Spleen (tissue), 11 donors: ENCODE measurements around the gene HDX. TPM values are rescaled to one million over a fixed set of nuclear protein-coding genes. Genes with fewer than 3 reads are reported as not detected.
"Not testable (repeated sequence)": the region's sequence is repeated elsewhere in the genome, so short reads cannot be mapped to it uniquely, and the experiment has no call there.

Source experiments
- DNase-seq: peaks from one replicate; pipeline ENCODE4 v3.0.0-alpha.2; 2020
- H3K27ac ChIP-seq, 8 donors: fragments of 200-600 bp; sonication (generic) in 7 of 8; 1 replicate in 4 of 8; 2 replicates in 4 of 8; pipeline versions ENCODE4 v1.5.0 to v1.8.0; 2016 to 2021; ENCODE audit warnings: inconsistent platforms in 4 of 8, mild to moderate bottlenecking in 4 of 8, moderate library complexity in 1 of 8
- H3K27me3 ChIP-seq, 7 donors: fragments of 200-600 bp; sonication (generic) in 6 of 7; replicated peaks in 1 of 7; 1 replicate in 4 of 7; 2 replicates in 3 of 7; pipeline versions ENCODE4 v1.5.0 to v1.8.0; 2016 to 2021; ENCODE audit warnings: inconsistent platforms in 3 of 7, mild to moderate bottlenecking in 1 of 7
- H3K36me3 ChIP-seq, 6 donors: fragments of 200-600 bp; sonication (generic) in 5 of 6; 1 replicate in 4 of 6; 2 replicates in 2 of 6; pipeline versions ENCODE4 v1.5.0 to v1.8.0; 2016 to 2021; ENCODE audit warnings: inconsistent platforms in 2 of 6
- H3K4me1 ChIP-seq, 6 donors: fragments of 200-600 bp; sonication (generic) in 5 of 6; 1 replicate in 3 of 6; 2 replicates in 3 of 6; pipeline versions ENCODE4 v1.5.0 to v1.8.0; 2016 to 2021; ENCODE audit warnings: inconsistent platforms in 3 of 6
- H3K4me3 ChIP-seq, 8 donors: fragments of 200-600 bp; sonication (generic) in 7 of 8; 1 replicate in 4 of 8; 2 replicates in 4 of 8; pipeline versions ENCODE4 v1.5.0 to v1.8.0; 2016 to 2021; ENCODE audit warnings: inconsistent platforms in 4 of 8, mild to moderate bottlenecking in 4 of 8, moderate library complexity in 2 of 8
- H3K9me3 ChIP-seq, 8 donors: fragments of 200-600 bp; sonication (generic) in 7 of 8; 1 replicate in 4 of 8; 2 replicates in 4 of 8; pipeline versions ENCODE4 v1.5.0 to v1.8.0; 2016 to 2021; ENCODE audit warnings: inconsistent platforms in 4 of 8
- POLR2A ChIP-seq, 3 donors: fragments of 450-650 bp; IDR thresholded peaks; one replicate each; pipeline ENCODE4 v1.5.1; 2017; ENCODE audit warnings: antibody characterized with exemption in 3 of 3, mild to moderate bottlenecking in 1 of 3
- POLR2AphosphoS5 ChIP-seq, 3 donors: sonication (generic); formaldehyde crosslinking; IDR thresholded peaks; one replicate each; pipeline ENCODE4 v1.5.1; 2017; ENCODE audit warnings: antibody characterized with exemption in 3 of 3
- WGBS, 5 donors: extraction: QIAGEN DNeasy Blood & Tissue Kit in 3 of 5; methylation state at CpG; one replicate each; pipeline versions ENCODE4 v1.1.5 to v1.1.7; 2013 to 2018; 5-methylcytosine and 5-hydroxymethylcytosine counted together
- intact Hi-C: fragments of 100-400 bp; cut with DNase I; formaldehyde crosslinking; loops from one replicate; pipeline ENCODE4 v1.15.0; 2023; ENCODE audit warnings: low total_unique reads
- polyA plus RNA-seq, 3 donors: library from polyadenylated mRNA; stranded (reverse); fragments of 200-250 nt; gene quantifications; one replicate each; pipeline ENCODE4 v1.2.1, GENCODE V29; 2013
- small RNA-seq, 4 donors: library from RNA; depleted of rRNA; stranded (forward); fragments of <200 nt; gene quantifications; one replicate each; pipeline ENCODE3, GENCODE V24; 2016
- total RNA-seq, 7 donors: library from RNA; depleted of rRNA in 3 of 7; stranded (reverse); fragments of >200 nt in 3 of 7; fragmentation: NEBNext Ultra II Directional in 4 of 7; extraction: Animal tissue kit (Norgen Biotek cat#: 25700) in 4 of 7; gene quantifications; one replicate each; pipeline versions ENCODE4 v1.1.0 to v1.2.1, GENCODE V29; 2016 to 2021
- TF ChIP-seq, protein P1 (sequence below), 11 experiments: fragments of 200-600 bp in 7 of 11; fragments of 450-650 bp in 4 of 11; sonication (generic) in 4 of 11; IDR thresholded peaks in 8 of 11; conservative IDR thresholded peaks in 3 of 11; 1 replicate in 7 of 11; 2 replicates in 4 of 11; pipeline versions ENCODE4 v1.4.0 to v1.8.0; 2016 to 2021; ENCODE audit warnings: antibody characterized with exemption in 11 of 11, inconsistent platforms in 4 of 11, mild to moderate bottlenecking in 1 of 11
- donor health status: healthy with polysubstance abuse.
- donor health status: DM: no; HTN: no; CAD: no; lungs with moderate emphysema.
- donor health status: DM: no; HTN: no; CAD: no.
- donor health status: Bipolar disorder and iron deficiency.
- donor health status: healthy.
- donor health status: DM: no; HTN: no; CAD: no.
- donor health status: DM: yes; HTN: yes; CAD: no.

The HDX gene
- total and polyA plus RNA-seq, 10 donors: 0.37 to 9.6 (median 5.7) TPM

DNA sequence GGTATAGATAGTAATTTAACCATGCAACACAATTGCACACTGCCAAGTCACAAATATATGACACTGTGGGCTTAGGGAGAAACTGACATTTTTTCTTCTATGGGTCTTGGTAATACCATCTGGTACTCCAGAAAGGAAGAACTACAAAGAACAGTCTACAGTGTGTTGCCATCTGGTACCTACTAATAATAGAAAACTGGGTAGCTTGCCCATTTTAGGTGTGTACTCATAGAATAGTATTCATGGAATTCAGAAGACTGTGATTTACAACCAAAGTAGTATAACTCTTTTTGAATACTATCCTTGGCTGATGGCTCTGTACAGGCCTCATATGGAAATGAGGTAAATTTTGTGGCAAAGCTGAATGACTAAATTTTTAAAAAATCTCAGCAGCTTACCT, 181.6 kb downstream of the HDX start:
- no peak for TF ChIP-seq POLR2AphosphoS5 (IDR thresholded peaks at IDR 0.05)
- TF ChIP-seq, protein P1, sequence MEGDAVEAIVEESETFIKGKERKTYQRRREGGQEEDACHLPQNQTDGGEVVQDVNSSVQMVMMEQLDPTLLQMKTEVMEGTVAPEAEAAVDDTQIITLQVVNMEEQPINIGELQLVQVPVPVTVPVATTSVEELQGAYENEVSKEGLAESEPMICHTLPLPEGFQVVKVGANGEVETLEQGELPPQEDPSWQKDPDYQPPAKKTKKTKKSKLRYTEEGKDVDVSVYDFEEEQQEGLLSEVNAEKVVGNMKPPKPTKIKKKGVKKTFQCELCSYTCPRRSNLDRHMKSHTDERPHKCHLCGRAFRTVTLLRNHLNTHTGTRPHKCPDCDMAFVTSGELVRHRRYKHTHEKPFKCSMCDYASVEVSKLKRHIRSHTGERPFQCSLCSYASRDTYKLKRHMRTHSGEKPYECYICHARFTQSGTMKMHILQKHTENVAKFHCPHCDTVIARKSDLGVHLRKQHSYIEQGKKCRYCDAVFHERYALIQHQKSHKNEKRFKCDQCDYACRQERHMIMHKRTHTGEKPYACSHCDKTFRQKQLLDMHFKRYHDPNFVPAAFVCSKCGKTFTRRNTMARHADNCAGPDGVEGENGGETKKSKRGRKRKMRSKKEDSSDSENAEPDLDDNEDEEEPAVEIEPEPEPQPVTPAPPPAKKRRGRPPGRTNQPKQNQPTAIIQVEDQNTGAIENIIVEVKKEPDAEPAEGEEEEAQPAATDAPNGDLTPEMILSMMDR (IDR thresholded peaks at IDR 0.05 in 8 of 11, conservative IDR thresholded peaks at IDR 0.05 in 3 of 11): no peak
- TF ChIP-seq POLR2A (IDR thresholded peaks at IDR 0.05): no peak
- Histone ChIP-seq H3K27ac (no peak overlapping the region), H3K4me1 (no peaks in the 10 kb centered on the region), H3K27me3 (no peaks in the 10 kb centered on the region), H3K9me3 (peaks cover 0 to 5% (median 0%) of the 10 kb centered on the region in 8 donors), H3K36me3 (no peaks in the 10 kb centered on the region), H3K4me3 (no peak overlapping the region)
- no peak for DNase-seq
- intact Hi-C loops: no loop called here

DNA sequence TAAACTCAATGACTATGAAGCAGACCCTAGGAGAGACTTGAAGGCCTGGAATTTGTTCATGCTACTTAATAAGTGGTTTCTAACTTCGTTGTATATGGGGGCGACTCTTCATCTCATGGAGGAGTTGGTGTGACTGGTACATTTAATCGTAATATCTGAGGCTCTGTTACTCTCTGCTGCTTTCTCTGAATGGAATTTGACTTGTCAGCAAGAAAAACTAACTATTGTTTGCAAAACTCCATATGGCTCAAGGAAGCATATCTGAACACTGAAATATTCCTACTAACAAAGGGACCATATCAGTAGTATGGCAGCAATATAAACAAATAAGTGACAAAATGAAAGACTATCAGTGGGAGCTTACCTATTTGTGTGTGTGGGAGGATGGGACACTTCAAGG, 182.2 kb downstream of the HDX start:
- Histone ChIP-seq H3K27ac (no peak overlapping the region), H3K4me3 (no peak overlapping the region), H3K9me3 (peaks cover 0 to 11% (median 0%) of the 10 kb centered on the region in 8 donors), H3K27me3 (no peaks in the 10 kb centered on the region), H3K36me3 (no peaks in the 10 kb centered on the region), H3K4me1 (no peaks in the 10 kb centered on the region)
- WGBS, 5 donors: 68 to 86% (median 81%) methylated on average over 3 of the region's 3 CpGs
- DNase-seq: no peak
- intact Hi-C loops: no loop called here
- TF ChIP-seq, protein P1 (IDR thresholded peaks at IDR 0.05 in 8 of 11, conservative IDR thresholded peaks at IDR 0.05 in 3 of 11): no peak
- TF ChIP-seq POLR2AphosphoS5 (IDR thresholded peaks at IDR 0.05) (no peak), POLR2A (IDR thresholded peaks at IDR 0.05) (no peak)

DNA sequence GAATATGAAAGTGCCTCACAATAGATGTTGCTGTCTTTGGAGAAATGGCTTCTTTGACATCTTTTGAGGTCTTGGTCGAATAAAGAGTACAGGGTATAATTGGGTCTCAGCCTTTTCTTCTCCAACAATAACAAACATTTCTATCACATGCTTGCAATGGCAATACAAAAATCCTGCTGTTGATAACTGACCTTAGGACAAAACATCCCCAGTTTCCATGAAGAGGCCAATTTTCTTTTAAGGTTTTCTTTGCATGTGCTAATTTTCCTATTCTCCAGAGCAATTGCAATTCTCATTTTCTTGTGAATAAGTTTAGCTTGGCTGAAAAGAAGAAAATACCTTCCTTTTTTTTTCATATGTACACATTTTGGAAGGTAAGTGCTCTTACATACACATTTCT, 183.6 kb downstream of the HDX start:
- H3K4me1 ChIP-seq: no peaks in the 10 kb centered on the region
- TF ChIP-seq, protein P1 (IDR thresholded peaks at IDR 0.05 in 8 of 11, conservative IDR thresholded peaks at IDR 0.05 in 3 of 11): no peak
- TF ChIP-seq POLR2AphosphoS5 (IDR thresholded peaks at IDR 0.05): no peak
- TF ChIP-seq POLR2A (IDR thresholded peaks at IDR 0.05): no peak
- 57 to 96% (median 71%) methylated on average over 1 of the region's 1 CpG for WGBS, 5 donors

DNA sequence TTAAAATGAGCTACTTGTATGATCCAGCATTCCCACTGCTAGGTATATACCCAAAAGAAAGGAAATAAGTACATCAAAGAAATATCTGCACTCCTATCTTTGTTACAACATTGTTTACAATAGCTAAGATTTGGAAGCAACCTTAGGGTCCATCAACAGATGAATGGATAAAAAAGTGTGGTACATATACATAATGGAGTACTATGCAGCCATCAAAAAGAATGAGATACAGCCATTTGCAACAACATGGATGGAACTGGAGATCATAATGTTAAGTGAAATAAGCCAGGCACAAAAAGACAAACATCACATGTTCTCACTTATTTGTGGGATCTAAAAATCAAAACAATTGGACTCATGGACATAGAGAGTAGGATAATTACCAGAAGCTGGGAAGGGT, 186.3 kb downstream of the HDX start:
- H3K36me3 ChIP-seq, H3K27ac ChIP-seq, H3K4me1 ChIP-seq, DNase-seq, intact Hi-C loops, H3K4me3 ChIP-seq, H3K27me3 ChIP-seq: not testable (repeated sequence)
- peaks cover 0 to 16% (median 0%) of the 10 kb centered on the region in 8 donors for H3K9me3 ChIP-seq

More for the DNA sequence above, 183.6 kb downstream of the HDX start:
- no peaks in the 10 kb centered on the region for H3K27me3 ChIP-seq
- no peak overlapping the region for H3K27ac ChIP-seq
- no peak overlapping the region for H3K4me3 ChIP-seq
- no peak for DNase-seq
- no peaks in the 10 kb centered on the region for H3K36me3 ChIP-seq
- intact Hi-C loops: no loop called here
- peaks cover 0 to 16% (median 0%) of the 10 kb centered on the region in 8 donors for H3K9me3 ChIP-seq

Small RNA genes within 50 kb of the gene (small RNA-seq; reads per million reads assigned to genes)
- gene AL450471.1: 0 reads per million in 4 donors
